Stimulated activated CD4-positive, alpha-beta T cell treated with anti-CD3 and anti-CD28 coated beads, Interleukin-1b, Interleukin-23, amount 100 ng/mL, for 48 hours (primary cell): ENCODE data around the gene ATP5F1E.
A peak's percentile ranks its signal among the peaks of the same experiment; 100 is the strongest.
"Not testable (repeated sequence)": the region's sequence is repeated elsewhere in the genome, so short reads cannot be mapped to it uniquely, and the experiment has no call there.

Source experiments
- DNase-seq: peaks from one replicate; pipeline ENCODE4 v3.0.0-alpha.2; 2020

The ATP5F1E gene

DNA sequence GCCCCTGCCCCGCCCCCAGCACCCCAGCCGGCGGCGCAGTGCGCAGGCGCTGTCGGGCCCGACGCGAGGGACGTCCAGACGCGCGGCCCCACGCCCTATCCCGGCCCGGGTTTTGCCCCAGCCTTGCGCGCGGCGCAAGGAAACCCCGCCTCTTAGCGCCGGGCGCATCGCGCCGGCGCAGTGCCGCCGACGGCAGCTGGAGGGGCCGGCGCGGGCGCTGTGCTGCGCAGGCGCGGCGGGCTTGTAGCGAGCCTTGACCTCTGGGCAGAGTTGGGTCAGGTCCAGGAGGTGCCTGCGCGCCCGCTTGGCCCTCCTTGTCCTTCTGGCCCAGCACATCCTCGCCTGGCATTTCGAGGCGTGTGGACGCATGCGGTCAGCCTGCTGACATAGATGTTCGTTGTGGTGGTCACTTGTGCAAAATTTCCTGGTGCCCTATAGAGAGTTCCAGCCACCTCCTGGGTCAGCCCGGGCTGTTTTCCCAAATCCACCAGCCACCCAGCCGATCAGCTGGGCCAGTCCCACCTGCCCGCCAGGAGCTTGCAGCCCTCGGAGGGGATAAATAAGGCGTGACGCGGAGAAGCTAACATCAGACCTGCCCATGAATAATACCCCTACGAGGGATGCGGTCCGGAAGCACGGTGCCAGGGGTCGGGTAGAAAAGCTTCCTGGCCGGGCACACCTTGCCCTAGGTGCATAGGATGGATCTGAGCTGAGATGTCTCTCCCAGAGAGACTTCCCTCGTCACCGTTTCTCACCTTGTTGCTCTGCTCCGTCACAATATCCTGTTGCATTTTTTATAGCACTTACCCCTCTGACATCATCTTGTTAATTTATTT lies 10.9 kb upstream of the ATP5F1E start:
- peak; percentile 93 for DNase-seq

GRCh38 chr20:59042151-59042795 lies 10.1 kb upstream of the ATP5F1E start, which contains the start of gene PRELID3B:
TSS of gene PRELID3B (minus strand) at chr20:59042786. CDS start at chr20:59042730, 56 bp downstream.
- DNase-seq, result no peak

DNA sequence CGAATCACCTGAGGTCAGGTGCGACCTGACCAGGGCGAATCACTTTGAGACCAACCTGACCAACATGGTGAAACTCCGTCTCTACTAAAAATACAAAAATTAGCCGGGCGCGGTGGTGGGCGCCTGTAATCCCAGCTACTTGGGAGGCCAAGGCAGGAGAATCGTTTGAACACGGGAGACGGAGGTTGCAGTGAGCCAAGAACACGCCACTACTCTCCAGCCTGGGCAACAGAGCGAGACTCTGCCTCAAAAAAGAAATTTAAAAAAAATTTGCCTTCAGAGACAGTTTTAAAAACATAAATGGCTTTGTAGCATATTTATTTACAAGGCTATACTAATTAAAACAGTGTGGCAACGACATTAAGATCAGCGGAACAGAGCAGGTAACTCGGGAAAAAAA lies 9.4 kb upstream of the ATP5F1E start:
- not testable (repeated sequence) for DNase-seq

- no peak for DNase-seq
These were observed 8.5 kb upstream of the ATP5F1E start for GRCh38 chr20:59040667-59041066.

- no peak for DNase-seq
These were observed 7.1 kb upstream of the ATP5F1E start for GRCh38 chr20:59039233-59039632.

- DNase-seq, result no peak
These were observed 5.3 kb upstream of the ATP5F1E start for GRCh38 chr20:59037386-59037785.

- DNase-seq, result no peak
These were observed 3.2 kb upstream of the ATP5F1E start for GRCh38 chr20:59035381-59035780.

DNA sequence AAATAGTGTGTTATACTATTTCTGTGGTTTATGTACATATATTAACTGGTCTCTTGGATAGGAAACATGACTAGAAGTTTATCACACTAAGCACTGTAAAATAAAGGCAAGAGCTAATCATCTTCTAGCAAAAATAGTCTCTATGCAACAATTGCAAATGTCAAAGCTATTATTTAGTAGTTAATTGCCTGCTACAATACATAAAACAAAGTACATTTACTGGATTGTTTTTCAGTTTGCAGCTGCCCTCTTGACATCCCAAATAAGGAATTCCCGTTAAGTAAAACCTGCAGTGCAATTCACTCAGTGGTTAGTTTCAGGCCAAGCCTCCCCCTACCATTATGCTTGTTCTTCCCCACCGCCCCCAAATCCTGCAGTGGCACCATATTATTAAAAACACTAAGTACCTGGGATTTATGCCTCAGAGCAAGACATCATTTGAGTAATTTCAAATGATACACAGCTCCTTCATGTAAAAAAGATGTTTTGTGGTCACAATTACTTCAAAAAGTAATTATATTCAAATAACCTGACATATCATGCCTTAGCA lies 1.6 kb upstream of the ATP5F1E start:
- no peak for DNase-seq

- DNase-seq, result no peak
These were observed 958 bp upstream of the ATP5F1E start for GRCh38 chr20:59033093-59033492.

DNA sequence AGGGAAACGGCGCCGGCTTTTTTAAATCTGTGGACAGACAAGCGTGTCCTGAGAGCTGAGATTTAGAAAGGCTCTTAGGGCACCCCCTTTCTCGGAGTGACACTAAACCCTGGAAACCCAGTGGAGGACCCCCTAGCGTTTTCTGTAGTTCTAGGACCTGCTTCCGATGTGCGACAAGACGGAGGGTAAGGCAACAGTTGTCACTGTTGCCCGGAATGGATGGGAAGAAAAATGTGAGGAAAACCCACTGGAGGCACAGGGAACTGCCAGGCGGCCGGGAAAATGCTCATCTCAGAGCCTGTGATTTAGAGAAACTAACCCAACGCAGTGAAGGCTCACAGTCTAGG lies 551 bp upstream of the ATP5F1E start:
- DNase-seq, result no peak

- DNase-seq, result no peak
These were observed 542 bp downstream of the ATP5F1E start for GRCh38 chr20:59031564-59032022.

DNA sequence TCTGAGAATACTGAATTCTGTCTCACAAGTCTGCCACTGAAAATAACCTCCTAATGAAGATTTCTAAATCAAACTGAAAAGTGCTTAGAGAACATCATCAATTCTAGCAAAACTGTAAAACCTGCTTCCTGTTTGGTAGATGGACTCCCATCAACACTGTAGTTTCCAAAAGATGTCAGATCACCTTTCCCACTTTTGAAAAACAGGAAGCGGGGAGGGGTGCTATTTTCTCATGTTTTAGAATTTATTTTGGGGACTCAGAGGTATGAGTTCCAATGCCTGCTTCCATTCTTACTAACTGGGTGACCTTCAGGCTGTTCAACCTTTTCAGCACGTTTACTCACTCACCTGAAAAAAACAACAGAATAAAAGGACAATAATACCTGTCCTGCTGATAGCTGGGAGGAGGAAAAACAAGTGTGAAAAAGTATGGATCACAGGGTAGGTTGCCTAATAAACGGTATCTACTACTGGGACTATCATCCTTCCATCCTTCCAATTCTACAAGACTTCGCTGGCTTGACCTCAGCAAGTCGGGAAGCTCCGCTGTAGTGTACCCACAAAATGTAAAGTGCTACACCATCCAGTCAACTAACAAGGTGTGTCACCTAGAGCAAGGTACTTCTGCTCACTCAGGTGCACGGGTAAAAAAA lies 1.1 kb downstream of the ATP5F1E start:
- DNase-seq, result no peak

GRCh38 chr20:59028812-59029211 lies 3.3 kb downstream of the ATP5F1E start:
- DNase-seq, result no peak

DNA sequence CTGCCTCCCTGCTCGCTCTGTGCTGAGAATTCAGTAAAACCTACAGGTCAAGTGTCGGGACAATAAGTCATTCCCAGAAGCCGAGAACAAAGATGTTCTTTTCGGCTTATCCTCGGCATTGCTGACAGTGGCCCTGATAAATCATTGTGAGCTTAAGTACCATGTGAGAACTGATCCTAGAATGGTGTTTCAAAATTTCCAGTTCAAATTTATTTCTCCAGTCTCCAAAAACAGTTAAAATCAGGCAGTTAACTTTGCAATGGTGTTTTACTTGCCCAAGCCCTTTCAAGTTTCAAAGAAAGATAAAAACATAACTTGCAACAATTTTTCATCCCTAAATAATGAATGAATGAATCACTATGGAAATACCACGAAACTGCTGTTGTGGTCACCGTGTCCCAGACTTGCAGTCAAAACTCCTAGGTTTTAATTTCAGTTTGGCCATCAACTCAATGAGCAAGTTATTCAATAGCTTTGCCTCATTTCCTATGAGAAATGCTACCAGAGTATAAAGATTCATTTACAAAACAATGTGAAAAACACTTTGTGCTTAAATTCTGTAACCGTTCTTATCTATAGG lies 4.3 kb downstream of the ATP5F1E start:
- no peak for DNase-seq

DNA sequence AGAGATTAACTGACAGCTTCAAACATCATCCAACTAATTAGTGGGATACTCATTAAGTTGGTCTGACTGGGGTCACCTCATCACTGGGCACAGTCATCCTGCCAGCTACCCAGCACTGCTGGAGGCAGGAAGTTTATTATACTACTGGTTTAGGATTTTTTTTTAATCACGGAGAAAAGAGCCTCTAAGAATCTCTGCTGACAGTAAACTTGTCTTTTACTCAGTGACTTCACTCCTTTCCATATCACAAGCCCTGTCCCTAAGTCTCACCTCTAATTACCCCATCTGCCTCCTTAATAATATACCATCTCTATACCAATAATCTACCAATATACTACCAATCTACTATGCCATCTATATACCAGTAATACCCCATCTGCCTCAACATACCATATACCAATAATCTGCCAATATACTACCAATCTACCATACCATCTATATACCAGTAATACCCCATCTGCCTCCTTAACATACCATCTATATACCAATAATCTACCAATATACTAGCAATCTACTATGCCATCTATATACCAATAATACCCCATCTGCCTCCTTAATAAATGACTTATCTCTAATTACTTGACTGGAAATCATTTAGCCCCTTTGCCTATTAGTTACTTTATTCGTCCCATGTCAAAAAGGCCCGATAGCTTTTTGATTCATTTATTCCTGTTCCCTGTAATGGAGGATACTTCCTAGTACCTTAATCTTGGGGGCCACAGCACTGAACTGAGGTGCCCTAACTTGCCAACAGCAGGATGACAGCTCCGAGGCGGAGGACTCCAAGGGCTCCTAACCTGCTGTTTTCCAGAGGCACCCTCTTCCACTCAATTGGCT lies 5.0 kb downstream of the ATP5F1E start:
- DNase-seq, result no peak

GRCh38 chr20:59025511-59025910 lies 6.6 kb downstream of the ATP5F1E start:
- no peak for DNase-seq

DNA sequence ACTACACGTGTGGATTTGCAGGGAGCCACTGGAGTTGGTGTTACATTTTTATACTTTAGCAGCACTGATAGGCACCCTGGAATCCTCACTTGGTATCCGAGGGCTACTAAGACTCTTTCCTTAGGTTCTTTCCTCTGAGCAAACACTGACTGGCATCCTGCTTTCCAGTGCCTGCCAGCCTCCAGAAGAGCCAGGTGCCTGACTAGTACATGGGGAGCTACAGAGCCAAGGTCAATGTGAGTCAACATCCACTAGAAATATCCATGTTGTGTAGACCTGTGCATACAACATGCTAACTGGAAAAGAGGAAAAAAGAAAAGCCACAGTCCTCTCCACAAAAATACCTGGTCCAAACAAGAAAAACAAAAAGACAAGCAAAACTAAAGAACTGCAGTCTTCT lies 7.0 kb downstream of the ATP5F1E start:
- DNase-seq, result no peak

GRCh38 chr20:59024111-59024530 lies 8.0 kb downstream of the ATP5F1E start:
- no peak for DNase-seq

DNA sequence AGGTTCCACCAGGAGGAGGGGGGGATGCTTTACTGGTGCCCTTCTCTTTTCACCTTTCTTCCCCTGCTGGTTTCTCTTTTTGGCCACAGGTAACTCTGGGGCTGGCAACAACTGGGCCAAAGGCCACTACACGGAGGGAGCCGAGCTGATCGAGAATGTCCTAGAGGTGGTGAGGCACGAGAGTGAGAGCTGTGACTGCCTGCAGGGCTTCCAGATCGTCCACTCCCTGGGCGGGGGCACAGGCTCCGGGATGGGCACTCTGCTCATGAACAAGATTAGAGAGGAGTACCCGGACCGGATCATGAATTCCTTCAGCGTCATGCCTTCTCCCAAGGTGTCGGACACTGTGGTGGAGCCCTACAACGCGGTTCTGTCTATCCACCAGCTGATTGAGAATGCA lies 8.5 kb downstream of the ATP5F1E start:
- DNase-seq, result no peak

DNA sequence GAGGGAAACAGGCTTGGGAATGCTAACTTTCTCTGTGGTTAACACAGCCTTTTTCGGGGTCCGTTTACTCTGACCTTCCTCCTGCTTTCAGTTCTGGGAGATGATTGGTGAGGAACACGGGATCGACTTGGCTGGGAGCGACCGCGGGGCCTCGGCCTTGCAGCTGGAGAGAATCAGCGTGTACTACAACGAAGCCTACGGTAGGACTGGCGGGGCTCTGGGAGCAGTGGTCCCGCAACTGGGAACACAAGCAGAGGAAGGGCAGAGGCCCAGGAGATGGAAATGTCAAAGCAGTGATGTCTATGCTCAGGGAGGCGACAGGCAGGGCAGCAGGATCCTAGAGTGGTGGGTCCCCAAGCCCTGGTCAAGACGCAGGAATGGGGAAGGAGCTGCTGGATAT lies 9.4 kb downstream of the ATP5F1E start:
- no peak for DNase-seq

DNA sequence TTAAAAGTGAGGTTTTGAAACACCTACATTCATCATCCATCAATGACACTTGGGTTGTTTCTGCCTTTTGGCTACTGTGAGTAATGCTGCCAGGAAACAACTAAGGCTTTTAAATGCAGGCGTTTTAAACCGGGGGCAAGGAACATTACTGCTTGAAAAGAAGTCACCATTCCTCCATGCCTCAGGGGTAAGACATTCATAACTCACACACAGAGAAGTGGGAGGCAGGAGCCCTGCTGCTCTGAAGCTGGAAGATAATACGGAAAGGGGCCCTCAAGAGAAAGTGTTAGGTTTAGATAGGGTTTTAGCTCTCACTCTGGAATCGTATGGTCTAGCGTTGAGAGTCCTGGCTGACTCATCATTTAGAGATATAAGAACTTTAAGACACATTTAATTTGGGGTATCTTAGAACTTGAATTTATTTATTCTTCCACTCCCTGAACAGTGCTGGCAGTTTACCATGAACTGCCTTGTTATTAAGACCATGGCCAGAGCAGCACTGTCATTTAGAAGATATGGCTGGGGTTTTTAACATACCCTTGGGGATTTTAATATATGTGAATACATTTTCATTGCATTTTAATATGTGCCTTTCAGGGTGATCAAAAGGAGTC lies 11.1 kb downstream of the ATP5F1E start:
- no peak for DNase-seq

DNA sequence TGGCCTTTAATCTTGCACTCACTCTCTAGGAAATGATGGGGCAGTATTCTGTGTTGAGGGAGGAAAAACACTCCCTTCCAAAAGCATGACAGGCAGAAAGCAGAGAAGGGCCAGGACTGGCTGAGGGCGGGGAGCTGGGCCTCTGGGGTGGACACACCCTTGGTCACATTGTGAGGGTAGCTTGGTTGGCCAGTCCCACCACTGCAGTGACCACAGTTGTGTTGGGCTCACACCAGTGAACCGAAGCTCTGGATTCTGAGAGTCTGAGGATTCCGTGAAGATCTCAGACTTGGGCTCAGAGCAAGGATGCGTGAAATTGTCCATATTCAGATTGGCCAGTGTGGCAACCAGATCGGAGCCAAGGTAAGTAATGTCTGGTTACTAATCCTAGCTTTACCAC lies 12.9 kb downstream of the ATP5F1E start, which contains the start of gene TUBB1:
TUBB1 (plus strand) TSS at position 213 of the 400 bp plus-strand sequence; CDS start at position 307, 94 bp downstream.
- no peak for DNase-seq
